Neuronal stem cell (in vitro differentiated cells): ENCODE measurements around the gene FAM234A.
A peak's percentile ranks its signal among the peaks of the same experiment; 100 is the strongest.

Experiments
- DNase-seq: peaks from one replicate; pipeline ENCODE4 v3.0.0-alpha.2; 2013; ENCODE audit warnings: low spot score
- H2AFZ ChIP-seq: one replicate; pipeline ENCODE4 v1.6.1; 2013; ENCODE audit warnings: mild to moderate bottlenecking, low read length, inconsistent platforms
- H2AK5ac ChIP-seq: 2 replicates; pipeline ENCODE4 v1.6.1; 2013; ENCODE audit warnings: low read depth, mild to moderate bottlenecking, inconsistent platforms, low read length, moderate library complexity, mixed read lengths
- H2BK120ac ChIP-seq: 2 replicates; pipeline ENCODE4 v1.6.1; 2013; ENCODE audit warnings: low read depth, mild to moderate bottlenecking, inconsistent platforms, low read length, moderate library complexity, mixed read lengths
- H2BK12ac ChIP-seq: one replicate; pipeline ENCODE4 v1.6.1; 2013; ENCODE audit warnings: low read length, inconsistent platforms
- H2BK15ac ChIP-seq: 2 replicates; pipeline ENCODE4 v1.6.1; 2013; ENCODE audit warnings: mild to moderate bottlenecking, low read length, inconsistent platforms, mixed read lengths
- H2BK5ac ChIP-seq: one replicate; pipeline ENCODE4 v1.6.1; 2013; ENCODE audit warnings: inconsistent platforms, mild to moderate bottlenecking, low read length, moderate library complexity
- H3K14ac ChIP-seq: one replicate; pipeline ENCODE4 v1.6.1; 2013; ENCODE audit warnings: low read length, inconsistent platforms
- H3K18ac ChIP-seq: 2 replicates; pipeline ENCODE4 v1.6.1; 2013; ENCODE audit warnings: low read length, inconsistent platforms
- H3K23ac ChIP-seq: 2 replicates; pipeline ENCODE4 v1.6.1; 2013; ENCODE audit warnings: low read depth, mild to moderate bottlenecking, mixed read lengths, low read length, inconsistent platforms; ENCODE audit not compliant: poor library complexity
- H3K27ac ChIP-seq: replicated peaks from 3 replicates; pipeline ENCODE4 v1.5.1; 2013; ENCODE audit warnings: low read length, inconsistent platforms
- H3K27me3 ChIP-seq, 3 experiments: 2 replicates each; pipeline ENCODE4 v1.6.1; 2013; ENCODE audit warnings: low read length in 3 of 3, mild to moderate bottlenecking in 2 of 3, inconsistent platforms in 1 of 3, low read depth in 1 of 3, mixed read lengths in 1 of 3, moderate library complexity in 1 of 3; ENCODE audit not compliant: control insufficient read depth in 3 of 3, insufficient read depth in 3 of 3
- H3K36me3 ChIP-seq, 2 donors: replicated peaks in 1 of 2; 2 replicates each; pipeline ENCODE4 v1.6.1; 2013; ENCODE audit warnings: low read length in 2 of 2; ENCODE audit not compliant: control insufficient read depth in 2 of 2, insufficient read depth in 2 of 2
- H3K4ac ChIP-seq: 2 replicates; pipeline ENCODE4 v1.6.1; 2013; ENCODE audit warnings: inconsistent platforms, mild to moderate bottlenecking, low read length, moderate library complexity
- H3K4me1 ChIP-seq, 2 donors: 1 replicate in 1 of 2; 2 replicates in 1 of 2; pipeline ENCODE4 v1.6.1; 2013; ENCODE audit warnings: low read length in 2 of 2, low read depth in 1 of 2; ENCODE audit not compliant: control insufficient read depth in 2 of 2, insufficient read depth in 1 of 2
- H3K4me2 ChIP-seq: one replicate; pipeline ENCODE4 v1.6.1; 2013; ENCODE audit warnings: mild to moderate bottlenecking, low read length, inconsistent platforms; ENCODE audit not compliant: insufficient read depth, poor library complexity, severe bottlenecking
- H3K4me3 ChIP-seq, 2 donors: 2 replicates each; pipeline ENCODE4 v1.5.1; 2013; ENCODE audit warnings: low read length in 2 of 2, mild to moderate bottlenecking in 2 of 2, inconsistent platforms in 1 of 2, moderate library complexity in 1 of 2
- H3K79me1 ChIP-seq: one replicate; pipeline ENCODE4 v1.6.1; 2013; ENCODE audit warnings: low read depth, mild to moderate bottlenecking, inconsistent platforms, low read length, moderate library complexity
- H3K9ac ChIP-seq: one replicate; pipeline ENCODE4 v1.6.1; 2013; ENCODE audit warnings: mild to moderate bottlenecking, low read depth, low read length, inconsistent platforms; ENCODE audit not compliant: poor library complexity
- H3K9me3 ChIP-seq, 2 donors: replicated peaks in 1 of 2; 2 replicates each; pipeline versions ENCODE3 to v1.6.1; 2013; ENCODE audit warnings: low read length in 2 of 2, mild to moderate bottlenecking in 2 of 2, inconsistent platforms in 1 of 2, low read depth in 1 of 2, mixed read lengths in 1 of 2, moderate library complexity in 1 of 2; ENCODE audit not compliant: control insufficient read depth in 2 of 2, insufficient read depth in 1 of 2
- H4K8ac ChIP-seq: one replicate; pipeline ENCODE4 v1.6.1; 2013; ENCODE audit warnings: low read depth, mild to moderate bottlenecking, inconsistent platforms, low read length, moderate library complexity
- H4K91ac ChIP-seq: one replicate; pipeline ENCODE4 v1.6.1; 2013; ENCODE audit warnings: low read length, low read depth, mild to moderate bottlenecking, inconsistent platforms; ENCODE audit not compliant: poor library complexity
- WGBS, 2 donors: extraction: QIAGEN DNeasy Blood & Tissue Kit; methylation state at CpG; one replicate each; pipeline ENCODE4 v1.1.7; 2013; ENCODE audit warnings: missing lambda C conversion rate in 2 of 2, mixed read lengths in 1 of 2; ENCODE audit not compliant: insufficient read length in 2 of 2, insufficient replicate concordance in 1 of 2; ENCODE audit errors: extremely low coverage in 2 of 2; 5-methylcytosine and 5-hydroxymethylcytosine counted together

The FAM234A gene

GRCh38 chr16:275786-276232, 41.2 kb downstream of the FAM234A start, which contains the start of gene RGS11:
TSS of gene RGS11 (minus strand) at chr16:275944. CDS start at chr16:275911, 33 bp downstream.
- no peaks in the 10 kb centered on the region for H3K36me3 ChIP-seq
- no peak within 1 kb of the TSS for H2BK120ac ChIP-seq
- H3K14ac ChIP-seq = no peak within 1 kb of the TSS
- peaks cover 5 to 65% (median 48%) of the 10 kb centered on the region in 3 experiments for H3K27me3 ChIP-seq
- no peak for DNase-seq
- peak within 1 kb of the TSS; percentile 74 for H2BK15ac ChIP-seq
- H3K9me3 ChIP-seq = no peaks in the 10 kb centered on the region
- H2BK12ac ChIP-seq = no peak within 1 kb of the TSS
- no peaks in the 10 kb centered on the region for H3K79me1 ChIP-seq
- H3K4me2 ChIP-seq = peak within 1 kb of the TSS; percentile 94
- peak within 1 kb of the TSS; percentile 89 for H2AFZ ChIP-seq
- H3K27ac ChIP-seq = no peak within 1 kb of the TSS
- peak within 1 kb of the TSS; percentile 75 for H2BK5ac ChIP-seq
- H3K9ac ChIP-seq = peak within 1 kb of the TSS; percentile 90
- peak within 1 kb of the TSS; percentile 48 for H3K18ac ChIP-seq
- no peak within 1 kb of the TSS for H4K91ac ChIP-seq
- H3K4ac ChIP-seq = no peak within 1 kb of the TSS
- H3K4me3 ChIP-seq = peak within 1 kb of the TSS; percentile 35 to 82
- no peak within 1 kb of the TSS for H4K8ac ChIP-seq
- no CpG with 5 or more reads among the region's 56 CpGs for WGBS, 2 donors
- peak within 1 kb of the TSS; percentile 84 for H2AK5ac ChIP-seq
- peak within 1 kb of the TSS; percentile 60 for H3K23ac ChIP-seq
- peaks cover 5 to 6% of the 10 kb centered on the region in 2 donors for H3K4me1 ChIP-seq

- no peak for DNase-seq
- no peak overlapping the region for H2AK5ac ChIP-seq
- no peaks in the 10 kb centered on the region for H3K9me3 ChIP-seq
- no peak overlapping the region for H2BK120ac ChIP-seq
- peaks cover 5 to 72% (median 56%) of the 10 kb centered on the region in 3 experiments for H3K27me3 ChIP-seq
- H3K36me3 ChIP-seq = no peaks in the 10 kb centered on the region
- H3K18ac ChIP-seq = no peak overlapping the region
- H3K9ac ChIP-seq = no peak overlapping the region
- H2AFZ ChIP-seq = peak overlapping the region; percentile 89
- no peak overlapping the region for H3K27ac ChIP-seq
- H2BK15ac ChIP-seq = peak overlapping the region; percentile 74
- WGBS, 2 donors = no CpG with 5 or more reads among the region's 20 CpGs
- no peak overlapping the region for H3K4ac ChIP-seq
- H3K4me1 ChIP-seq = peaks cover 5 to 6% of the 10 kb centered on the region in 2 donors
- H3K4me2 ChIP-seq = no peak overlapping the region
- peak overlapping the region; percentile 5 for H2BK5ac ChIP-seq
- no peak overlapping the region for H4K91ac ChIP-seq
- H3K79me1 ChIP-seq = no peaks in the 10 kb centered on the region
- H3K23ac ChIP-seq = peak overlapping the region; percentile 60
- no peak overlapping the region for H4K8ac ChIP-seq
- no peak overlapping the region for H3K4me3 ChIP-seq
- no peak overlapping the region for H3K14ac ChIP-seq
- no peak overlapping the region for H2BK12ac ChIP-seq
Measured at GRCh38 chr16:276426-277077, 41.9 kb downstream of the FAM234A start.

GRCh38 chr16:278863-279366, 44.3 kb downstream of the FAM234A start:
- no peak for DNase-seq
- Histone ChIP-seq H2AK5ac (peak overlapping the region; percentile 10), H2BK12ac (no peak overlapping the region), H3K36me3 (no peaks in the 10 kb centered on the region), H3K4ac (no peak overlapping the region), H2BK5ac (no peak overlapping the region), H3K27me3 (peaks cover 5 to 74% (median 59%) of the 10 kb centered on the region in 3 experiments), H3K4me1 (peaks cover 5 to 6% of the 10 kb centered on the region in 2 donors), H3K4me2 (no peak overlapping the region), H3K27ac (no peak overlapping the region), H3K4me3 (no peak overlapping the region), H2AFZ (no peak overlapping the region), H3K14ac (no peak overlapping the region), H3K9ac (peak overlapping the region; percentile 77), H3K9me3 (no peaks in the 10 kb centered on the region), H2BK15ac (no peak overlapping the region), H3K23ac (peak overlapping the region; percentile 89), H4K91ac (peak overlapping the region; percentile 24), H4K8ac (no peak overlapping the region), H2BK120ac (no peak overlapping the region), H3K18ac (no peak overlapping the region), H3K79me1 (no peaks in the 10 kb centered on the region)
- WGBS, 2 donors = no CpG with 5 or more reads among the region's 6 CpGs

GRCh38 chr16:279531-279930, 44.9 kb downstream of the FAM234A start:
- H3K14ac ChIP-seq = no peak overlapping the region
- no peak overlapping the region for H2BK12ac ChIP-seq
- H3K4me1 ChIP-seq = peaks cover 5 to 6% of the 10 kb centered on the region in 2 donors
- H2BK5ac ChIP-seq = no peak overlapping the region
- WGBS, 2 donors = no CpG with 5 or more reads among the region's 7 CpGs
- H2AK5ac ChIP-seq = peak overlapping the region; percentile 90
- H3K23ac ChIP-seq = no peak overlapping the region
- H3K4me2 ChIP-seq = no peak overlapping the region
- H3K9ac ChIP-seq = no peak overlapping the region
- no peak overlapping the region for H3K18ac ChIP-seq
- no peaks in the 10 kb centered on the region for H3K9me3 ChIP-seq
- no peaks in the 10 kb centered on the region for H3K36me3 ChIP-seq
- H4K91ac ChIP-seq = no peak overlapping the region
- H4K8ac ChIP-seq = no peak overlapping the region
- DNase-seq = no peak
- H3K4ac ChIP-seq = no peak overlapping the region
- no peak overlapping the region for H3K27ac ChIP-seq
- H2BK15ac ChIP-seq = no peak overlapping the region
- no peak overlapping the region for H3K4me3 ChIP-seq
- no peak overlapping the region for H2AFZ ChIP-seq
- H2BK120ac ChIP-seq = peak overlapping the region; percentile 39
- peaks cover 3 to 68% (median 55%) of the 10 kb centered on the region in 3 experiments for H3K27me3 ChIP-seq
- H3K79me1 ChIP-seq = no peaks in the 10 kb centered on the region
